ENCODE results near the gene AK1.

DNA sequence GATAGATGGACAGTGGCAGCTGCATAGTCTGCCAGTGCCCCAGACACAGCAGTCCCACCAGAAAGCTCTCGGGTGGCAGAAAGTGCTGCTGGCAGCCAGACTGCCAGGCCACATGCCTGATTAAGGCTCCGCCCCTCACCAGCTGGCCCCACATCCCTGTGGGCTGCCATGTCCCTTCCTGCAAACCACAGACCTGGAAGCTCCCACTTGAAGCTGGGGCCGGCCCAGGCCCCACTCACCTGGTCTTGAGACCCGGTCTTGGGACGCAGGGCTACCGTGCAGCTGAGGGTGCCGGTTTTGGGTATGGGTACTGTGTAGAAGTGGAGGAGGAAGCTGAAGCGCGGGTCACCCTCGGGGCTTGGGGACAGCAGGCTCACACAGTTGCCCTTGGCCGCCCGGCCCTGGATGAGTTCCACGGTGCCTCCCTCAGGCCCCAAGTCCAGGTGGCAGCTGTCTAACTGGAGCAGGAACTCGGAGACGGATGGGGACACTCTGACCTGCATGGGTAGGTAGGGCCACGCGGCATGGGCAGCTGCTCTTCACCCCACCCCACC is 59.5 kb downstream of the AK1 start:
- no peak for TF ChIP-seq POLR2A (IDR thresholded peaks at IDR 0.05; ENCODE audit: low read length)
- no peak for TF ChIP-seq GATA1 (IDR thresholded peaks at IDR 0.05; ENCODE audit: low read depth, low read length)

All from erythroblast (primary cell).